ENCODE measurements around the gene PLCB1.

The PLCB1 gene

DNA sequence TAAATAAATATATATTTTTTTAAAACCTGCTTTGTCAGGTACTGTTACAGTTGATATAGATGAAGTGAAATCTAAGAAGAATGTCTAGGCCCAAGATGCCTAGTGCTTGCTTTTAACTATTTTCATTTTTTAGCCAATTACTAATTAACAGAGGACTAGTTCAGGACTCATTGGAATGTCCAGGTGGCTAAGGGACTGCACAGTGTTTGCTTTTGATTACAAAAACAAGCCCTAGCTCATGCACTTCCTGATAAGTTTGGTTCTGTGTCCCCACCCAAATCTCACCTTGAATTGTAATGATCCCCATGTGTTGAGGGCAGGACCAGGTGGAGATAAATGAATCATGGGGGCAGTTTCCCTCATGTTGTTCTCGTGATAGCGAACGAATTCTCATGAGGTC, 417.1 kb downstream of the PLCB1 start:
- no peaks in the 10 kb centered on the region for H3K27me3 ChIP-seq (ENCODE audit: control insufficient read depth, insufficient read depth, low read length)
- H3K36me3 ChIP-seq (ENCODE audit: control insufficient read depth, insufficient read depth, low read length), result no peaks in the 10 kb centered on the region
- no peaks in the 10 kb centered on the region for H3K9me3 ChIP-seq (ENCODE audit: control insufficient read depth, insufficient read depth, low read depth, low read length)
- no peak overlapping the region for H3K9ac ChIP-seq (ENCODE audit: low read length)
- no peak overlapping the region for H3K27ac ChIP-seq (ENCODE audit: low read depth, low read length)
- no peaks in the 10 kb centered on the region for H3K4me1 ChIP-seq (ENCODE audit: control insufficient read depth, insufficient read depth, low read length)
- H3K4me3 ChIP-seq (ENCODE audit: low read depth, low read length), result no peak overlapping the region

DNA sequence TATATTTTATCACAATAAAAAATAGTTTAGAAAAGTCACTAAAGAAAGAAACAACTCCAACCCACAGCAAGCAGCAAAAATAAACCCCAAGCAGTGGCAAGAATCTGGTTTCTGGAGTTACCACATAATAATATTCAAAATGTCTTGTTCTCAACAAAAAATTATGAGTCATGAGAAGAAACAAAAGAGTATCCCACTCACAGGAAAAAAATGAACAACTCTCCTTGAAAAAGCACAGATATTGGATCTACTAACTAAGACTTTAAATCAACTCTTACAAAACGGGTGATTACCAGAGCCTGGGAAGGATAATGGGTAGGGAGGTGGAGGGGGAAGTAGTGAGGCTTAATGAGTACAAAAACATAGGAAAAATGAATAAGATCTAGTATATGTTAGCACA, 425.6 kb downstream of the PLCB1 start:
- Histone ChIP-seq H3K27ac (ENCODE audit: low read depth, low read length) (no peak overlapping the region), H3K9me3 (ENCODE audit: control insufficient read depth, insufficient read depth, low read depth, low read length) (peaks cover 8% of the 10 kb centered on the region; the same call in 1 of the 2 replicates), H3K27me3 (ENCODE audit: control insufficient read depth, insufficient read depth, low read length) (no peaks in the 10 kb centered on the region), H3K4me3 (ENCODE audit: low read depth, low read length) (no peak overlapping the region), H3K36me3 (ENCODE audit: control insufficient read depth, insufficient read depth, low read length) (no peaks in the 10 kb centered on the region), H3K9ac (ENCODE audit: low read length) (no peak overlapping the region), H3K4me1 (ENCODE audit: control insufficient read depth, insufficient read depth, low read length) (no peaks in the 10 kb centered on the region)

GRCh38 chr20:8562356-8562755, 430.3 kb downstream of the PLCB1 start:
- no peak overlapping the region for H3K9ac ChIP-seq (ENCODE audit: low read length)
- no peaks in the 10 kb centered on the region for H3K4me1 ChIP-seq (ENCODE audit: control insufficient read depth, insufficient read depth, low read length)
- no peaks in the 10 kb centered on the region for H3K27me3 ChIP-seq (ENCODE audit: control insufficient read depth, insufficient read depth, low read length)
- no peaks in the 10 kb centered on the region for H3K36me3 ChIP-seq (ENCODE audit: control insufficient read depth, insufficient read depth, low read length)
- H3K4me3 ChIP-seq (ENCODE audit: low read depth, low read length), result no peak overlapping the region
- H3K9me3 ChIP-seq (ENCODE audit: control insufficient read depth, insufficient read depth, low read depth, low read length), result no peaks in the 10 kb centered on the region
- H3K27ac ChIP-seq (ENCODE audit: low read depth, low read length), result no peak overlapping the region

DNA sequence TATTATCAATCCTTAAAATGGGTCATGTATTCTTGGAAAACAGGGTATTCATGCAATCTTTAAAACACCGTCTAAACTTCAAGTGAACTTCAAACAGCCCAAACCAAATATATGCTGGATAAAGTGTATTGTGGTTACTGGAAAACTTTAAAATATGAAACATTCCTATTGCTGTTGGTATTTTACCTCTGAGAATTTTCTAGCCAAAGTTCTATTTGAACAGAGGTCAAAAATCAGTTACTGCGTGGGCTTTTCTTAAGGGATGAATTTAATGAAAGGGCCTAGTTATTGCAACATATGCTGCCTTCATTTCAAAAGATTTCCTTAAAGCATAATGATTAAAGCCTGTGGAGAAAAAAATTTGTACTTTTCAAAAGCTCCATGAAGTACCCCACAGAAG, 436.0 kb downstream of the PLCB1 start:
- no peak overlapping the region for H3K27ac ChIP-seq (ENCODE audit: low read depth, low read length)
- no peak overlapping the region for H3K9ac ChIP-seq (ENCODE audit: low read length)

GRCh38 chr20:8569766-8570165, 437.7 kb downstream of the PLCB1 start:
- Histone ChIP-seq H3K36me3 (ENCODE audit: control insufficient read depth, insufficient read depth, low read length) (no peaks in the 10 kb centered on the region), H3K9me3 (ENCODE audit: control insufficient read depth, insufficient read depth, low read depth, low read length) (no peaks in the 10 kb centered on the region), H3K27me3 (ENCODE audit: control insufficient read depth, insufficient read depth, low read length) (no peaks in the 10 kb centered on the region), H3K4me3 (ENCODE audit: low read depth, low read length) (no peak overlapping the region), H3K27ac (ENCODE audit: low read depth, low read length) (no peak overlapping the region), H3K4me1 (ENCODE audit: control insufficient read depth, insufficient read depth, low read length) (no peaks in the 10 kb centered on the region), H3K9ac (ENCODE audit: low read length) (no peak overlapping the region)

More for the DNA sequence above, 436.0 kb downstream of the PLCB1 start:
- no peaks in the 10 kb centered on the region for H3K27me3 ChIP-seq (ENCODE audit: control insufficient read depth, insufficient read depth, low read length)
- H3K4me3 ChIP-seq (ENCODE audit: low read depth, low read length), result no peak overlapping the region
- no peaks in the 10 kb centered on the region for H3K4me1 ChIP-seq (ENCODE audit: control insufficient read depth, insufficient read depth, low read length)
- H3K9me3 ChIP-seq (ENCODE audit: control insufficient read depth, insufficient read depth, low read depth, low read length), result no peaks in the 10 kb centered on the region
- H3K36me3 ChIP-seq (ENCODE audit: control insufficient read depth, insufficient read depth, low read length), result no peaks in the 10 kb centered on the region

DNA sequence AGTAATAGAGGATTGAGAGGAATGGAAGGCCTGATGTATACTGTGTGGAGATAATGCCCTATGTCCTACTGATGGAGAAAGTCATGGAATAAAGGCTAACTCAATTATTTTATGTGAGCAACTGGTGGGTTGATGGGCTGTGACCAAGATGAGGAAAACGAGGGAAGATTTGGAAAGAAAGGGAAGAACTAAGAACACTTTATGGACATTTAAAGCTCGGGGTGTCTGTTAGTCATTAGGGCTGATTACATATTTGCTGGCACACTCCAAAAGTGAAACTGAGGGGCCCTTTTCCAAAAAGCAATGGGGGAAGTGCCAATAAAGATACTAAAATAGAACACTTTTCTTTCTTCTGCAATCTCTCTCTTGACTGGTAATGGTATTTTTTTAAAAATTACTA, 439.5 kb downstream of the PLCB1 start:
- Histone ChIP-seq H3K36me3 (ENCODE audit: control insufficient read depth, insufficient read depth, low read length) (no peaks in the 10 kb centered on the region), H3K9ac (ENCODE audit: low read length) (no peak overlapping the region), H3K4me1 (ENCODE audit: control insufficient read depth, insufficient read depth, low read length) (no peaks in the 10 kb centered on the region), H3K4me3 (ENCODE audit: low read depth, low read length) (no peak overlapping the region), H3K27me3 (ENCODE audit: control insufficient read depth, insufficient read depth, low read length) (no peaks in the 10 kb centered on the region), H3K27ac (ENCODE audit: low read depth, low read length) (no peak overlapping the region), H3K9me3 (ENCODE audit: control insufficient read depth, insufficient read depth, low read depth, low read length) (no peaks in the 10 kb centered on the region)

DNA sequence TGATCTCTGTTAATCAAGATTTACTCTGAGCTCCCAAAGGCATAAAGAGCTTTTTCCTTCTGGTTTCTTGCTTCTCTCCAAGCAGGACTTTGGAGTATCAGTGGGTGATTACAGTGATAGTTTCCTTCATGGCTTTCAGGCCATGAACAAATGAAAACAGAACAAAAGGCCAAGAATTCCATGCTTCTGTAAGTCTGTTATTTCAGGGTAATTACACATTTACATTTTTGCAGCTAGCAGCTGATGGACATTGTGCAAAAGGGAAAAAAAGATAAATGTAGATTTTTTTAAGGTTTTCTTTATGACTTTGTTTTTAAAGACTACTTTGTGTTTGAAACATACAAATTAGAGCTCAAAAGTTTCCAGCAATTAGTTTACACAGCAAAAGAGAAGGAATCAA, 441.6 kb downstream of the PLCB1 start:
- Histone ChIP-seq H3K27ac (ENCODE audit: low read depth, low read length) (no peak overlapping the region), H3K9me3 (ENCODE audit: control insufficient read depth, insufficient read depth, low read depth, low read length) (no peaks in the 10 kb centered on the region), H3K4me3 (ENCODE audit: low read depth, low read length) (no peak overlapping the region), H3K4me1 (ENCODE audit: control insufficient read depth, insufficient read depth, low read length) (no peaks in the 10 kb centered on the region), H3K9ac (ENCODE audit: low read length) (no peak overlapping the region), H3K36me3 (ENCODE audit: control insufficient read depth, insufficient read depth, low read length) (no peaks in the 10 kb centered on the region), H3K27me3 (ENCODE audit: control insufficient read depth, insufficient read depth, low read length) (no peaks in the 10 kb centered on the region)

- no peak overlapping the region for H3K9ac ChIP-seq (ENCODE audit: low read length)
- H3K4me1 ChIP-seq (ENCODE audit: control insufficient read depth, insufficient read depth, low read length), result no peaks in the 10 kb centered on the region
- H3K27ac ChIP-seq (ENCODE audit: low read depth, low read length), result no peak overlapping the region
- H3K27me3 ChIP-seq (ENCODE audit: control insufficient read depth, insufficient read depth, low read length), result no peaks in the 10 kb centered on the region
- H3K36me3 ChIP-seq (ENCODE audit: control insufficient read depth, insufficient read depth, low read length), result no peaks in the 10 kb centered on the region
- H3K4me3 ChIP-seq (ENCODE audit: low read depth, low read length), result no peak overlapping the region
- no peaks in the 10 kb centered on the region for H3K9me3 ChIP-seq (ENCODE audit: control insufficient read depth, insufficient read depth, low read depth, low read length)
Observed at GRCh38 chr20:8575114-8575513, 443.0 kb downstream of the PLCB1 start.

DNA sequence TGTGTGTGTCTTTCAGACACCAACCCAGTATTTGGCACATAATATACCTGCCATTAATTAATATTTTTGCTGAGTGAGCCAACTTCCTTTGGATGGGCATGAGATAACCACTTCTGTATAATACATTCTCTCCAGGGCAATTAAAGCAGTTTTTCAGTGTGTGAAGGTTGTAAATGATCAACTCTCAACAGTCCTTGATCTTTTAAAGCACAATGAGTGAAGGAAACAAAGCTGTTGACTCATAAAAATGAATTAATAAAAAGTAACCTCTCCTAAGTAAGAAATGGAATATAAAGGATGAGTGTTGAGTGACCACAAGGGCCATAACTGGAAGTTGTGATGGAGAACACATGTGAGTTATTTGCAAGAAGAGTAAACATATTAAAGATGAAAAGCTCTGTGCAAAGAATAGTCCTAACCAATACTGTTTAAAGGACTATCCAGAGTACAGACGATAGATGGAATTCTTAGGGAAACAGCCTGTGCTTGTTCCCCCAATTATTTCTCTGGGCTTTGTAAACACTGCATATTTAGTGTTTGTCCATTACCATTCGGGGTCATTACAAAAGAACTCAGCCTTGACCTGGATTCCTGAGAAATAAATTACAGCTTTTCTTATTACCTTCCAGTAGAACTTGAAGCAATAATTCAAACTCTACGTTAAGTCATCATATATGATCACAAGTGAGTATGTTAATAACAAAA, 446.2 kb downstream of the PLCB1 start:
- no peak overlapping the region for H3K9ac ChIP-seq (ENCODE audit: low read length)
- H3K27me3 ChIP-seq (ENCODE audit: control insufficient read depth, insufficient read depth, low read length), result no peaks in the 10 kb centered on the region
- no peak overlapping the region for H3K4me3 ChIP-seq (ENCODE audit: low read depth, low read length)
- no peaks in the 10 kb centered on the region for H3K4me1 ChIP-seq (ENCODE audit: control insufficient read depth, insufficient read depth, low read length)
- no peaks in the 10 kb centered on the region for H3K36me3 ChIP-seq (ENCODE audit: control insufficient read depth, insufficient read depth, low read length)
- no peaks in the 10 kb centered on the region for H3K9me3 ChIP-seq (ENCODE audit: control insufficient read depth, insufficient read depth, low read depth, low read length)
- H3K27ac ChIP-seq (ENCODE audit: low read depth, low read length), result no peak overlapping the region

- no peak overlapping the region for H3K27ac ChIP-seq (ENCODE audit: low read depth, low read length)
- H3K9ac ChIP-seq (ENCODE audit: low read length), result no peak overlapping the region
- H3K36me3 ChIP-seq (ENCODE audit: control insufficient read depth, insufficient read depth, low read length), result no peaks in the 10 kb centered on the region
- no peaks in the 10 kb centered on the region; the same call in 1 of the 2 replicates for H3K4me1 ChIP-seq (ENCODE audit: control insufficient read depth, insufficient read depth, low read length)
- H3K27me3 ChIP-seq (ENCODE audit: control insufficient read depth, insufficient read depth, low read length), result no peaks in the 10 kb centered on the region
- H3K9me3 ChIP-seq (ENCODE audit: control insufficient read depth, insufficient read depth, low read depth, low read length), result no peaks in the 10 kb centered on the region
- H3K4me3 ChIP-seq (ENCODE audit: low read depth, low read length), result no peak overlapping the region
Observed at GRCh38 chr20:8579035-8579434, 447.0 kb downstream of the PLCB1 start.

GRCh38 chr20:8581446-8582183, 449.5 kb downstream of the PLCB1 start:
- Histone ChIP-seq H3K9me3 (ENCODE audit: control insufficient read depth, insufficient read depth, low read depth, low read length) (no peaks in the 10 kb centered on the region), H3K27ac (ENCODE audit: low read depth, low read length) (no peak overlapping the region), H3K4me3 (ENCODE audit: low read depth, low read length) (no peak overlapping the region), H3K9ac (ENCODE audit: low read length) (no peak overlapping the region), H3K27me3 (ENCODE audit: control insufficient read depth, insufficient read depth, low read length) (no peaks in the 10 kb centered on the region), H3K36me3 (ENCODE audit: control insufficient read depth, insufficient read depth, low read length) (no peaks in the 10 kb centered on the region), H3K4me1 (ENCODE audit: control insufficient read depth, insufficient read depth, low read length) (no peaks in the 10 kb centered on the region; the same call in 1 of the 2 replicates)

Data from HUES6 (cell line).